HG02571 (cell line): Measurements from ENCODE around the gene PRKCI.
"Not testable (repeated sequence)": the region's sequence is repeated elsewhere in the genome, so short reads cannot be mapped to it uniquely, and the experiment has no call there.

ENCODE experiments used
- ATAC-seq: cut with Tn5 transposase; IDR thresholded peaks from one replicate; pipeline ENCODE4 v1.9.1; 2021; ENCODE audit warnings: mild to moderate bottlenecking, moderate library complexity; ENCODE audit not compliant: unreplicated experiment

PRKCI gene

DNA sequence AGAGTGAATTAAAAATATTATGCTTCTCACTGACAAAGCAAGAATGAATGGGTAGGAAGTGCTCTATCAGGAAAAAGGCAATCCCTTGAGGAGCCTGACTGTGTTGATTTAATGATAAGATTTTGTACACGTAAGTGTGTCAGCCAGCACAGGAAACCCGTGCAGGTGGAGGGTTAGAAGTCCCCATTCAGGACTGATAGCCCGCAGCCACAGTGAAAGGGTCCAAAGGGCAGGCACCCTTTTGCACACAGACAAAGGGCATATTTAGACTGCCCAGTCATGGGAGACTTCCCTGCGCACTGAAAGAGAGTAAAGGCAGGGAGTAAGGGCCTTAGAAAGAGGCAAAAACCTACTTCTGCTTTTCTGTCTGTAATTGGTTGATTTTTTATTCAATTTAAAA is 108.9 kb downstream of the PRKCI start:
- no peak for ATAC-seq

DNA sequence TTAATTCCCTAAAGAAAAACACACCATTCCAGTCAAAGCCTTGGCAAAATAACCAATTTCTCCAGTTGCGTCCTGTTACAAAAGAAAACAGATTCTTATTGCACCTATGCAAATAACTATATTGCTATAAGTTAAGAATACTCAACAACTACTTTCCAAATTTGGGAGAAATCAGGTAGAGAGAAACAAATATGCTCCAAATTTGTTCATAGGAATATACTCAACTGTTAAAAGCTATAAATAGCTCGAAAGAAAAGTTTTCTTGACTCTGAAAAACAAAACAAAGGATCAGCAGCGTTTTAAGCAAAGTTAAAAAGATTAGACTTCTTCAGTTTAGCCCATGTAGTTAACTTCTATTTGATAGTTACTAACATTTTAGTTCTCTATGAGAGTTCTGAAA is 115.2 kb downstream of the PRKCI start:
- no peak for ATAC-seq

DNA sequence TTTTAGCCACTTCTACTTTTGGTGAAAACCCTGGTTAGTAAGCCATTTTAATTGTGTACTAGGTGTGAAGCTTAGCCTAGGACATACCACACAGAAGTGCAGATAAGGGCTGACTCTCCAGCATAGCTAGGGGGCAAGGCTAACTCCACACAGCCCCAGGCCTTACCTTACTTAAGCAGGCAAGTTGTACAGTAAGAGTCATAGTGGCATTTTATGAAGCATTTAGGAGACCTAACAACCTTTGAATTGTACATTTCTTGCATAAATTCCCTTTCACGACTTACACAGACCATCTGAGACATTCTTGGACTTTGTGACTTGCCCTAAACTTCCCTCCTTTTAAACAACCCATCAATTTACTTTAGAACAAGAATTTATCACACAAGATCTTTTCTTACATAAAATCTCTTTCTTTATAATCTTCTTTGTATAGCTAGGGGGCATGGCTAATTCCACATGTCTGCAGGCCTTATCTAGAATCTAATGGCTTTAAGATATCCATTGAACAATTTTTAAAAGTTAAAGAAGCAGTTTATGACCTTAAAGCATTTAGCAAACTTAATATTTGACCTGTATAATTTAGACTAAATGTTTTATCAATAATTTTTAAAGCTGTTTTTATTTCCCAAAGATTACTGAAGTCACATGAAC is 116.6 kb downstream of the PRKCI start:
- ATAC-seq: no peak

DNA sequence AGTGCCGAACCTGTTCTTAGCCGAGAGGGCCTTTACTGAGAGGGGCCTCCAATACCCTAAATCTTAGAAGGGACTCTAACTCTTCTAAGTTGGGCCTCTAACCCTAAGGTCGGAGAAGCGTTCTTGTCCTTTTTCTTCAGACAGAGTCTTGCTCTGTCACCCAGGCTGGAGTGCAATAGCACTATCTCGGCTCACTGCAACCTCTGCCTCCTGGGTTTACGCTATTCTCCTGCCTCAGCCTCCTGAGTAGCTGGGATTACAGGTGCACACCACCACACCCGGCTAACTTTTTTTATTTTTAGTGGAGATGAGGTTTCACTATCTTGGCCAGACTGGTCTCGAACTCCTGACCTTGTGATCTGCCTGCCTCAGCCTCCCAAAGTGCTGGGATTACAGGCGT is 120.0 kb downstream of the PRKCI start:
- ATAC-seq: not testable (repeated sequence)

DNA sequence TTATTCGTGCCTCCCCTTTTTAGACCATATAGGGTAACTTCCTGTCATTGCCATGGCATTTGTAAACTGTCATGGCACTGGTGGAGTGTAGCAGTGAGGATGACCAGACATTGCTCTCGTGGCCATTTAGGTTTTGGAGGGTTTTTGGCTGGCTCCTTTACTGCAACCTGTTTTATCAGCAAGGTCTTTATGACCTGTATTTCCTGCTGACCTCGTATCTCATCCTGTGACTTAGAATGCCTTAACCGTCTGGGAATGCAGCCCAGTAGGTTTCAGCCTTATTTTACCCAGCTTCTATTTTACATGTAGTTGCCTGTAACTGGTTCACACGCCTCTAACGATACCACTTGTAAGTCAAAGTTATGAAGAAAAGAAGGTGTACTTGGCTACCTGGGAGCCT is 121.6 kb downstream of the PRKCI start:
- not testable (repeated sequence) for ATAC-seq

DNA sequence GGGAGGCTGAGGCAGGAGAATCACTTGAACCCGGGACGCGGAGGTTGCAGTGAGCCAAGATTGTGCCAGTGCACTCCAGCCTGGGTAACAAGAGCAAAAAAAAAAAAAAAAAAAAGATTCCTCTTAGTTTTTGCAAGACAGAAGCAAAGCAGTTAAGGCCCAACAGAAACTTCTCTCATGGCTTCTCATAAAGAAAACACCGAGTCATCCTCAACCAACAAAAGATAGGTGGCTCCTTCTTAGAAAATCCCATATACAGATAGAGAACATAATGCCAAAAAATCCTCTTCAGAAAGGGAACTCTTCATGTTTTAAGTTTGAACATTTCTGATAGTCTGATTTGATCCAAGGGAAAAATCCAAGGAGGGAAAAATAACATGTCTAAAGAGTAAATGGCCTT is 122.7 kb downstream of the PRKCI start:
- ATAC-seq: no peak

DNA sequence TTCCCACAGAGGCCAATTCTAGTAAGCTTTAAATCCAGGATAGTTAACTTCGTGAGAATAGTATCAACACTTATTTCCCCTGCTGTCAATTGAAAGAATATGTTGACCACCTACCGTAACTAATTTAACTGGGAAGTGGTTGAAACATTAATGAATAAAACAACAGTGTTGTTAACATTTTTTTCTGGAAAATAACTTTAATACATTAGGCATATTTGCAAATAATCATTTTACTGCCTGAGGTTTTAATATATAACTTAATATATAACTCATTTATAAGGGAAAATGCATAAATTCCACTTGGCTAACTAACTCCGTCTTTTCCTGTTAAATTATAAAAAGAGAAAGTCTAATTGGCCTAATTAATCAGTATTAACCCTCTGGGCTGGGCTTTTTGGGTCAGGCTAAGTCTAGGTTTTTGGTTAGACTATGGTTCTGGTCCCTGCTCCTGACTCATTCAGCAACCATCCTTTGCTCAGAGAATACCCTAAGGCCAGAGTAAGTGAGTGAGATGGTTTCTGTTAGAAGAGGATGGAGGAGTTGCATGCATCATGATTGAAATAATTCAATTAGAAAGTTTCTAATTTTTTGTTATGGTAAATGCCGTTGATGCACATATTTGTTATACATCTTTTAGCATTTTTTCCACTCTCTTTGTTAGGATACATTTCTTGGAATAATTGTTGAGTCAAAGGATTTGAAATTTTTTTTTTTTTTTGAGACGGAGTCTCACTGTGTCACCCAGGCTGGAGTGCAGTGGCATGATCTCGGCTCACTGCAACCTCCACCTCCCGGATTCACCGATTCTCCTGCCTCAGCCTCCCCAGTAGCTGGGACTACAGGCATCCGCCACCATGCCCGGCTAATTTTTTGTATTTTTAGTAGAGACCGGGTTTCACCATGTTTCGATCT is 124.5 kb downstream of the PRKCI start:
- ATAC-seq: no peak

DNA sequence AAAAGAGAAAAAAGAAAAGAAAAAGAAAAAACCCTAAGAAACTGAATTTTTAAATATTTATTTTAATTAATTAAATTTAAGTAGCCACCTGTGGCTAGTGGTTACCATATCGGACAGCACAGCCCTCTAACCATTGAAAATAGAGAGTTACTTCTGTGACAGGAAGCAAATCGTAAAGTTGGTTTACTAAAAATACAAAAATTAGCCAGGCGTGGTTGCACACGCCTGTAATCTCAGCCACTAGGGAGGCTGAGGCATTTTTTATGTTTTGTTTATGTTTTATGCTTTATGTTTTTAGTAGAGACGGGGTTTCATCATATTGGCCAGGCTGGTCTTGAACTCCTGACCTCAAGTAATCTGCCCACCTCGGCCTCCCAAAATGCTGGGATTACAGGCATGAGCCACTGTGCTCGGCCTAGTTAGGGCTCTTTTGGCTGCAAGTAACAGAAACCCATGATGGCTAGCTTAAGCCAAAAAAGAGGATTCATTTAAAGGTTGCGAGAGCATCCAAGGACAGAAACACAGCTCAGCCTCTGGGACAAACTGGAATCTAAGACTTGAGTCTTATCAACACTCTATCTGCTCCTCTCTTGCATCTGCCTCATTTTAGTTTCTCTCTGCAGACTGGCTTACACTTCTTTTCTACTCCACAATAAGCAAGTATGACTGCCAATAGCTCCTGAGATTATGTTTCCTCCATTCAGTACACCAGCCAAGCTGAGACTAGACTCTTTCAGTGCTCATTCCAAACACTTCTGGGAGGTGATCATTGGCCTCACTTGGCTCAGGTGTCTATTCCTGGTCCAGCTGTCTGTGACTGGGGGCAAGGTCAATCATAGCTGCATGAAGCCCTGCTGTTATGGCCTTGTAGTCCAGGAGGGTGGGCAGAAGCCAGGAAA is 128.5 kb downstream of the PRKCI start:
- no peak for ATAC-seq

DNA sequence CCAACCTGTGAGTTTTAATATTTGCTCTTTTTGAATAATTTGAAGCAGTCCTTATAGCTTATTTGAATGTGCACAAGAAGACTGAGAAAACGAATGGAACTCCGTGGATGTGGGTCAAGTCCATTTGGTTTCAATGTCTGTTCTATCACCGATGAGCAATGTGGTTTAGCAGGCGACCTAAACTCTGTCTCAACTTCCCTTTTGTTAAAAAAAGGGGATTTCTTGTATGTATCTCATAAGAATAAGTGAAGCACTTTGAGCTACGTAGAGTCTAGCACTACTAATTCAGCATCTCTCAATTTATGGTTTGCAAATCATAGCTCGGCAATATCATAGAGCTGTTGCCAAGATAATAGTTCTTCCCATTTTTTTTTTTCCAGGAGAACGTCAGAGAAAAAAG is 130.7 kb downstream of the PRKCI start:
- ATAC-seq: no peak

DNA sequence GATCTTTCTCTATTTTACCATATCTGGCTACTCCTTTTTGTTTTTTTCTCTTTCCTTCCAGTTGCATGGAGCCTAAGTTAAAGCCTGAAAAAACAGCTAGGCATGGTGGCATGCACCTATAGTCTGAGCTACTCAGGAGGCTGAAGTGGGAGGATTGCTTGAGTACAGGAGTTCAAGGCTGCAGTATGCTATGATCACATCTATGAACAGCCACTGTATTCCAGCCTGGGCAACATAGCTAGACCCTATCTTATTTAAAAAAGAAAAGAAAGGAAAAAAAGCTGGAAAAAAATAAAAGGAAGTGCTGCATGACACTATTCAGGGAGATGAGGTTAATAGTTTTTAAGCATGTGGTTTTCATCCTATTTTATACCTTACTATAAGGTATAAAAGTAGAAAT is 131.3 kb downstream of the PRKCI start:
- no peak for ATAC-seq

DNA sequence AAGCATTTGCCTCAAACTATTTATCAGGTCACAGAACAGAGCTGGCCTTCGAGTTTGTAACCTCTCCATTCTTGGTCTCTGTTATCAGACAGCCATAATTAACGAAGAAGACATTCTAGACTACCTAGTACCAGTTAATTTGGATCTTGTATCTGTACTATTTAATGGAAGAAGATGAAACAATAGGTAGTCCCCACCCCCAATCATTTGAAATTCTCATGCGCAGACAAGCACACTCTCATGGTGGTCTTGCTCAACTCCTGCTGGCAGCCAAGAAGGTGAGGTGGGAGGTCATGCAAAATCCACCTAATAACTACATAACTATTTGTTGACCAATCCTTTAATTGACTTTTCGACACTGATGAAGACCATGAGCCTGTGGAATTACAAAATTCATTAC is 132.5 kb downstream of the PRKCI start:
- no peak for ATAC-seq
